Caki2 (cell line): ENCODE results near the gene CLPTM1L. TPM values are rescaled to one million over a fixed set of nuclear protein-coding genes. Genes with fewer than 3 reads are reported as not detected.

Experiments
- DNase-seq: peaks from one replicate; pipeline ENCODE4 v3.0.0-alpha.2; 2015; ENCODE audit warnings: low read depth
- in situ Hi-C: cut with HindIII; loops from 2 replicates; pipeline ENCODE4 v1.10.0; 2016; ENCODE audit warnings: low sequenced_read_pairs, low pct_unique_long_range_greater_than_20kb, mixed read lengths
- total RNA-seq: library from RNA; depleted of rRNA; stranded (reverse); fragments of >200 nt; shearing (Covaris generic); gene quantifications from 2 replicates; pipeline ENCODE4 v1.2.3, GENCODE V29; 2014; ENCODE audit warnings: low replicate concordance; rRNA removed

CLPTM1L gene
- total RNA-seq, result 286 and 320 TPM in 2 replicates

GRCh38 chr5:1344975-1345838, at the start of gene CLPTM1L:
TSS of gene CLPTM1L (minus strand) at chr5:1345099. CDS start at chr5:1344841, 258 bp downstream.
- in situ Hi-C loops, result no loop called here

GRCh38 chr5:1393571-1394501, 48.9 kb upstream of the CLPTM1L start:
- in situ Hi-C loops, result no loop called here
- DNase-seq, result no peak

More at GRCh38 chr5:1344975-1345838, at the start of gene CLPTM1L:
- DNase-seq, result peak; percentile 76

GRCh38 chr5:1392801-1393565, 48.1 kb upstream of the CLPTM1L start:
- no peak for DNase-seq
- in situ Hi-C loops, result no loop called here

- in situ Hi-C loops, result no loop called here
- no peak for DNase-seq
These were observed 47.4 kb upstream of the CLPTM1L start for GRCh38 chr5:1392261-1392660.

GRCh38 chr5:1391691-1392090, 46.8 kb upstream of the CLPTM1L start:
- in situ Hi-C loops, result no loop called here
- no peak for DNase-seq

- in situ Hi-C loops, result no loop called here
- no peak for DNase-seq
These were observed 46.1 kb upstream of the CLPTM1L start for GRCh38 chr5:1390861-1391600.

GRCh38 chr5:1390333-1390732, 45.4 kb upstream of the CLPTM1L start:
- DNase-seq, result no peak
- in situ Hi-C loops, result no loop called here

GRCh38 chr5:1388383-1388967, 43.6 kb upstream of the CLPTM1L start:
- no peak for DNase-seq
- in situ Hi-C loops, result no loop called here

GRCh38 chr5:1387876-1388275, 43.0 kb upstream of the CLPTM1L start:
- in situ Hi-C loops, result no loop called here
- no peak for DNase-seq

GRCh38 chr5:1387059-1387755, 42.3 kb upstream of the CLPTM1L start:
- in situ Hi-C loops, result no loop called here
- DNase-seq, result no peak

GRCh38 chr5:1386274-1386717, 41.4 kb upstream of the CLPTM1L start:
- DNase-seq, result no peak
- in situ Hi-C loops, result no loop called here

GRCh38 chr5:1385395-1386273, 40.7 kb upstream of the CLPTM1L start:
- DNase-seq, result peak; percentile 36
- in situ Hi-C loops, result no loop called here

GRCh38 chr5:1384521-1384920, 39.6 kb upstream of the CLPTM1L start:
- in situ Hi-C loops, result no loop called here
- DNase-seq, result no peak

- in situ Hi-C loops, result no loop called here
- DNase-seq, result no peak
These were observed 39.0 kb upstream of the CLPTM1L start for GRCh38 chr5:1383886-1384401.

GRCh38 chr5:1383344-1383743, 38.4 kb upstream of the CLPTM1L start:
- in situ Hi-C loops, result no loop called here

GRCh38 chr5:1382248-1382700, 37.4 kb upstream of the CLPTM1L start:
- no peak for DNase-seq
- in situ Hi-C loops, result no loop called here

More at GRCh38 chr5:1383344-1383743, 38.4 kb upstream of the CLPTM1L start:
- DNase-seq, result no peak
